Mesenchymal stem cell (in vitro differentiated cells and primary cell): ENCODE measurements around the gene RMRP.

ENCODE experiments used
- DNase-seq: peaks from one replicate; pipeline ENCODE4 v3.0.0-alpha.2; 2013
- H2AFZ ChIP-seq: one replicate; pipeline ENCODE4 v1.6.1; 2013; ENCODE audit warnings: low read depth, mild to moderate bottlenecking, control low read depth, inconsistent platforms, low read length, moderate library complexity
- H2AK5ac ChIP-seq: 2 replicates; pipeline ENCODE4 v1.6.1; 2013; ENCODE audit warnings: low read length, moderate library complexity, mild to moderate bottlenecking, inconsistent platforms; ENCODE audit not compliant: severe bottlenecking
- H2BK120ac ChIP-seq: one replicate; pipeline ENCODE4 v1.6.1; 2013; ENCODE audit warnings: low read depth, mild to moderate bottlenecking, inconsistent platforms, low read length, moderate library complexity
- H2BK12ac ChIP-seq, 2 experiments: one replicate each; pipeline ENCODE4 v1.6.1; 2013; ENCODE audit warnings: inconsistent platforms in 2 of 2, low read length in 2 of 2, mild to moderate bottlenecking in 2 of 2, moderate library complexity in 2 of 2, control low read depth in 1 of 2
- H2BK15ac ChIP-seq: one replicate; pipeline ENCODE4 v1.6.1; 2013; ENCODE audit warnings: mild to moderate bottlenecking, low read depth, inconsistent platforms; ENCODE audit not compliant: poor library complexity, severe bottlenecking
- H2BK5ac ChIP-seq: 2 replicates; pipeline ENCODE4 v1.6.1; 2013; ENCODE audit warnings: low read depth, mild to moderate bottlenecking, low read length, control low read depth, inconsistent platforms; ENCODE audit not compliant: poor library complexity, severe bottlenecking
- H3K14ac ChIP-seq, 2 experiments: one replicate each; pipeline ENCODE4 v1.6.1; 2013; ENCODE audit warnings: inconsistent platforms in 2 of 2, low read length in 2 of 2, control low read depth in 1 of 2, mild to moderate bottlenecking in 1 of 2, moderate library complexity in 1 of 2
- H3K18ac ChIP-seq, 2 experiments: one replicate each; pipeline ENCODE4 v1.6.1; 2013; ENCODE audit warnings: inconsistent platforms in 2 of 2, low read length in 2 of 2, control low read depth in 1 of 2, low read depth in 1 of 2, mild to moderate bottlenecking in 1 of 2
- H3K23ac ChIP-seq, 2 experiments: one replicate each; pipeline ENCODE4 v1.6.1; 2013; ENCODE audit warnings: inconsistent platforms in 2 of 2, low read length in 2 of 2, mild to moderate bottlenecking in 2 of 2, moderate library complexity in 2 of 2, control low read depth in 1 of 2
- H3K27ac ChIP-seq: 2 replicates; pipeline ENCODE4 v1.5.1; 2013; ENCODE audit warnings: mild to moderate bottlenecking, moderate library complexity, low read length, control low read depth, inconsistent platforms; ENCODE audit not compliant: poor library complexity, severe bottlenecking
- H3K27me3 ChIP-seq, 2 experiments: 2 replicates each; pipeline versions ENCODE4 v1.6.1 to v1.7.0; 2013; ENCODE audit warnings: low read length in 2 of 2, mild to moderate bottlenecking in 2 of 2, moderate library complexity in 2 of 2, control low read depth in 1 of 2, inconsistent platforms in 1 of 2; ENCODE audit not compliant: control insufficient read depth in 1 of 2, insufficient read depth in 1 of 2
- H3K36me3 ChIP-seq, 2 experiments: 2 replicates each; pipeline versions ENCODE4 v1.6.1 to v1.7.0; 2013; ENCODE audit warnings: low read length in 2 of 2, control low read depth in 1 of 2, inconsistent platforms in 1 of 2, low read depth in 1 of 2, mild to moderate bottlenecking in 1 of 2; ENCODE audit not compliant: insufficient read depth in 2 of 2, control insufficient read depth in 1 of 2
- H3K4ac ChIP-seq, 2 experiments: one replicate each; pipeline ENCODE4 v1.6.1; 2013; ENCODE audit warnings: inconsistent platforms in 2 of 2, low read length in 2 of 2, mild to moderate bottlenecking in 2 of 2, moderate library complexity in 2 of 2, control low read depth in 1 of 2, low read depth in 1 of 2
- H3K4me1 ChIP-seq: 2 replicates; pipeline ENCODE4 v1.6.1; 2013; ENCODE audit warnings: low read depth, low read length, control low read depth; ENCODE audit not compliant: control insufficient read depth, insufficient read depth
- H3K4me2 ChIP-seq: 2 replicates; pipeline ENCODE4 v1.6.1; 2013; ENCODE audit warnings: low read length, mild to moderate bottlenecking, inconsistent platforms; ENCODE audit not compliant: poor library complexity, severe bottlenecking
- H3K4me3 ChIP-seq, 2 experiments: 2 replicates each; pipeline versions ENCODE4 v1.5.1 to v1.7.0; 2013; ENCODE audit warnings: low read length in 2 of 2, mild to moderate bottlenecking in 2 of 2, control low read depth in 1 of 2, low read depth in 1 of 2; ENCODE audit not compliant: insufficient read depth in 1 of 2
- H3K79me1 ChIP-seq: replicated peaks from 2 replicates; pipeline ENCODE4 v1.6.1; 2013; ENCODE audit warnings: mild to moderate bottlenecking, control low read depth, low read length, inconsistent platforms; ENCODE audit not compliant: poor library complexity, severe bottlenecking
- H3K9ac ChIP-seq: 2 replicates; pipeline ENCODE4 v1.7.0; 2013; ENCODE audit warnings: mild to moderate bottlenecking, low read length, moderate library complexity
- H3K9me3 ChIP-seq: 2 replicates; pipeline ENCODE4 v1.7.0; 2013; ENCODE audit warnings: mild to moderate bottlenecking, low read length; ENCODE audit not compliant: control insufficient read depth
- H4K8ac ChIP-seq: one replicate; pipeline ENCODE4 v1.6.1; 2013; ENCODE audit warnings: inconsistent platforms, mild to moderate bottlenecking, low read length, moderate library complexity
- H4K91ac ChIP-seq: one replicate; pipeline ENCODE4 v1.6.1; 2013; ENCODE audit warnings: mild to moderate bottlenecking, low read length, inconsistent platforms
- WGBS: methylation state at CpG from one replicate; pipeline ENCODE4 v1.1.7; 2013; ENCODE audit warnings: mixed read lengths; 5-methylcytosine and 5-hydroxymethylcytosine counted together

The RMRP gene

GRCh38 chr9:35667939-35668338 is 10.1 kb upstream of the RMRP start:
- H3K14ac ChIP-seq: no peak overlapping the region
- no peak overlapping the region for H4K8ac ChIP-seq
- no peak overlapping the region for H3K4me2 ChIP-seq
- H2BK120ac ChIP-seq: no peak overlapping the region
- H3K4ac ChIP-seq: peak overlapping the region in 1 of 2 experiments; percentile 32
- H3K79me1 ChIP-seq: peaks cover 5% of the 10 kb centered on the region
- no peak overlapping the region for H2BK5ac ChIP-seq
- H4K91ac ChIP-seq: no peak overlapping the region
- H3K4me3 ChIP-seq: no peak overlapping the region
- peaks cover 22% of the 10 kb centered on the region for H3K4me1 ChIP-seq
- H3K36me3 ChIP-seq: no peaks in the 10 kb centered on the region
- no peak for DNase-seq
- peak overlapping the region; percentile 1 for H2AK5ac ChIP-seq
- H3K27ac ChIP-seq: no peak overlapping the region
- no peak overlapping the region for H3K9ac ChIP-seq
- H2AFZ ChIP-seq: no peak overlapping the region
- WGBS: 92% methylated on average over 3 of the region's 3 CpGs
- no peak overlapping the region for H3K18ac ChIP-seq
- H3K23ac ChIP-seq: no peak overlapping the region
- no peak overlapping the region for H2BK15ac ChIP-seq
- H3K9me3 ChIP-seq: no peaks in the 10 kb centered on the region
- H2BK12ac ChIP-seq: peak overlapping the region in 1 of 2 experiments; percentile 6
- H3K27me3 ChIP-seq: no peaks in the 10 kb centered on the region

GRCh38 chr9:35666549-35666948 is 8.7 kb upstream of the RMRP start:
- Histone ChIP-seq H4K91ac (no peak overlapping the region), H2BK120ac (no peak overlapping the region), H3K23ac (no peak overlapping the region), H3K4me2 (no peak overlapping the region), H3K4me3 (no peak overlapping the region), H3K18ac (no peak overlapping the region), H3K4me1 (peaks cover 22% of the 10 kb centered on the region), H3K27ac (no peak overlapping the region), H2BK12ac (peak overlapping the region in 1 of 2 experiments; percentile 69), H3K9me3 (no peaks in the 10 kb centered on the region), H3K14ac (no peak overlapping the region), H4K8ac (no peak overlapping the region), H2AFZ (no peak overlapping the region), H3K9ac (no peak overlapping the region), H2AK5ac (peak overlapping the region; percentile 70), H2BK5ac (no peak overlapping the region), H3K4ac (no peak overlapping the region), H3K27me3 (no peaks in the 10 kb centered on the region), H3K79me1 (peaks cover 5% of the 10 kb centered on the region), H3K36me3 (peaks cover 7 to 13% of the 10 kb centered on the region in 2 experiments), H2BK15ac (no peak overlapping the region)
- WGBS: 98% methylated on average over 4 of the region's 5 CpGs
- DNase-seq: no peak

GRCh38 chr9:35666045-35666444 is 8.2 kb upstream of the RMRP start:
- no peaks in the 10 kb centered on the region for H3K27me3 ChIP-seq
- no peak overlapping the region for H4K8ac ChIP-seq
- peaks cover 7 to 18% of the 10 kb centered on the region in 2 experiments for H3K36me3 ChIP-seq
- peaks cover 5% of the 10 kb centered on the region for H3K79me1 ChIP-seq
- H3K4ac ChIP-seq: no peak overlapping the region
- WGBS: 100% methylated on average over 1 of the region's 1 CpG
- H3K23ac ChIP-seq: no peak overlapping the region
- H2BK120ac ChIP-seq: no peak overlapping the region
- H2BK12ac ChIP-seq: peak overlapping the region in 1 of 2 experiments; percentile 69
- no peak for DNase-seq
- no peak overlapping the region for H2AFZ ChIP-seq
- H2AK5ac ChIP-seq: peak overlapping the region; percentile 41
- no peak overlapping the region for H3K4me2 ChIP-seq
- H3K4me3 ChIP-seq: no peak overlapping the region
- H3K9ac ChIP-seq: no peak overlapping the region
- no peak overlapping the region for H3K18ac ChIP-seq
- H3K14ac ChIP-seq: no peak overlapping the region
- H3K27ac ChIP-seq: no peak overlapping the region
- no peak overlapping the region for H2BK15ac ChIP-seq
- peaks cover 22% of the 10 kb centered on the region for H3K4me1 ChIP-seq
- no peak overlapping the region for H2BK5ac ChIP-seq
- H3K9me3 ChIP-seq: no peaks in the 10 kb centered on the region
- no peak overlapping the region for H4K91ac ChIP-seq

GRCh38 chr9:35665471-35665818 is 7.6 kb upstream of the RMRP start:
- H4K91ac ChIP-seq: peak overlapping the region; percentile 79
- no peaks in the 10 kb centered on the region for H3K9me3 ChIP-seq
- peak overlapping the region; percentile 58 to 86 for H3K4me3 ChIP-seq
- H3K36me3 ChIP-seq: peaks cover 13 to 24% of the 10 kb centered on the region in 2 experiments
- peaks cover 11% of the 10 kb centered on the region for H3K79me1 ChIP-seq
- H3K4me1 ChIP-seq: peaks cover 25% of the 10 kb centered on the region
- H2BK15ac ChIP-seq: peak overlapping the region; percentile 70
- peak overlapping the region; percentile 97 for H3K4me2 ChIP-seq
- H3K14ac ChIP-seq: no peak overlapping the region
- no peak overlapping the region for H2BK120ac ChIP-seq
- DNase-seq: no peak
- H2BK5ac ChIP-seq: no peak overlapping the region
- H3K23ac ChIP-seq: no peak overlapping the region
- peak overlapping the region; percentile 95 for H2AFZ ChIP-seq
- no peak overlapping the region for H2BK12ac ChIP-seq
- H4K8ac ChIP-seq: peak overlapping the region; percentile 92
- WGBS: 38% methylated on average over 3 of the region's 5 CpGs
- H3K4ac ChIP-seq: peak overlapping the region in 1 of 2 experiments; percentile 60
- H3K18ac ChIP-seq: peak overlapping the region; percentile 62 to 83
- no peak overlapping the region for H2AK5ac ChIP-seq
- no peaks in the 10 kb centered on the region for H3K27me3 ChIP-seq
- peak overlapping the region; percentile 81 for H3K9ac ChIP-seq
- no peak overlapping the region for H3K27ac ChIP-seq
